Fibroblast of mammary gland (primary cell): ENCODE results near the gene DHRSX.

Experiments
- DNase-seq: peaks from one replicate; pipeline ENCODE4 v3.0.0-alpha.2; 2010; ENCODE audit warnings: low read depth
- H3K4me3 ChIP-seq: 2 replicates; pipeline ENCODE4 v1.5.1; 2011; ENCODE audit warnings: low read depth, mild to moderate bottlenecking, low read length, moderate library complexity; ENCODE audit not compliant: control insufficient read depth
- CTCF ChIP-seq: conservative IDR thresholded peaks from 2 replicates; pipeline ENCODE4 v1.5.1; 2011; ENCODE audit warnings: low read depth, low read length, inconsistent platforms; ENCODE audit not compliant: control insufficient read depth, insufficient read depth

DHRSX gene

GRCh38 chrX:2488621-2489285, 12.0 kb downstream of the DHRSX start:
- no peak for DNase-seq
- TF ChIP-seq CTCF, result no peak

GRCh38 chrX:2487366-2487765, 13.4 kb downstream of the DHRSX start:
- no peak for TF ChIP-seq CTCF
- H3K4me3 ChIP-seq, result no peak overlapping the region
- DNase-seq, result no peak

More at GRCh38 chrX:2488621-2489285, 12.0 kb downstream of the DHRSX start:
- H3K4me3 ChIP-seq, result no peak overlapping the region

GRCh38 chrX:2486476-2487133, 14.2 kb downstream of the DHRSX start:
- no peak overlapping the region for H3K4me3 ChIP-seq
- no peak for DNase-seq
- no peak for TF ChIP-seq CTCF

- TF ChIP-seq CTCF, result no peak
- no peak for DNase-seq
- no peak overlapping the region for H3K4me3 ChIP-seq
These were observed 14.9 kb downstream of the DHRSX start for GRCh38 chrX:2485789-2486345.

- TF ChIP-seq CTCF, result no peak
- peak; percentile 58 for DNase-seq
- peak overlapping the region; percentile 36 for H3K4me3 ChIP-seq
These were observed 15.8 kb downstream of the DHRSX start for GRCh38 chrX:2484721-2485648.

GRCh38 chrX:2484256-2484655, 16.5 kb downstream of the DHRSX start:
- peak; percentile 27 for DNase-seq
- TF ChIP-seq CTCF, result no peak
- H3K4me3 ChIP-seq, result peak overlapping the region; percentile 36
